SK-N-SH treated with all-trans-retinoic acid at 6 μM for 48 hours (cell line): ENCODE results near the gene SDC3.

Experiments
- ATAC-seq: fragments of 200-7000 bp; cut with Tn5 transposase; 3 replicates; pipeline ENCODE4 v1.9.1; 2020; ENCODE audit warnings: mild to moderate bottlenecking, moderate library complexity
- ARNTL ChIP-seq: fragments of 450-650 bp; formaldehyde crosslinking; IDR thresholded peaks from 2 replicates; pipeline ENCODE4 v1.5.0; 2020; ENCODE audit warnings: low read depth, mild to moderate bottlenecking, moderate library complexity, borderline replicate concordance
- BACH2 ChIP-seq: fragments of 250-450 bp; sonication (Bioruptor Pico); IDR thresholded peaks from 2 replicates; pipeline ENCODE4 v1.9.0; 2021; ENCODE audit warnings: mild to moderate bottlenecking, borderline replicate concordance
- CREB5 ChIP-seq: fragments of 250-450 bp; sonication (Bioruptor Pico); IDR thresholded peaks from 2 replicates; pipeline ENCODE4 v1.5.1; 2020; ENCODE audit warnings: low read depth, mild to moderate bottlenecking, moderate library complexity
- CSDC2 ChIP-seq: fragments of 250-450 bp; sonication (Bioruptor Pico); IDR thresholded peaks from 2 replicates; pipeline ENCODE4 v1.5.0; 2020; ENCODE audit warnings: mild to moderate bottlenecking, moderate library complexity
- CSRNP3 ChIP-seq: fragments of 250-450 bp; sonication (Bioruptor Pico); IDR thresholded peaks from 2 replicates; pipeline ENCODE4 v1.5.1; 2021; ENCODE audit warnings: mild to moderate bottlenecking, moderate library complexity
- GLIS3 ChIP-seq: fragments of 250-450 bp; sonication (Bioruptor Pico); IDR thresholded peaks from 2 replicates; pipeline ENCODE4 v1.5.0; 2020; ENCODE audit warnings: mild to moderate bottlenecking, moderate library complexity
- ISL1 ChIP-seq: fragments of 250-450 bp; sonication (Bioruptor Pico); IDR thresholded peaks from 2 replicates; pipeline ENCODE4 v2.1.2; 2022; ENCODE audit warnings: mild to moderate bottlenecking, moderate library complexity
- OSR1 ChIP-seq: fragments of 250-450 bp; sonication (Bioruptor Pico); IDR thresholded peaks from 2 replicates; pipeline ENCODE4 v1.8.0; 2022; ENCODE audit warnings: moderate library complexity, mild to moderate bottlenecking, inconsistent platforms
- POU6F1 ChIP-seq: fragments of 250-450 bp; sonication (Bioruptor Pico); IDR thresholded peaks from 2 replicates; pipeline ENCODE4 v1.8.0; 2021; ENCODE audit warnings: low read depth, mild to moderate bottlenecking, moderate library complexity, borderline replicate concordance
- PPARA ChIP-seq: fragments of 250-450 bp; sonication (Bioruptor Pico); IDR thresholded peaks from 2 replicates; pipeline ENCODE4 v1.5.0; 2020; ENCODE audit warnings: mild to moderate bottlenecking, borderline replicate concordance
- RARB ChIP-seq: fragments of 250-450 bp; sonication (Bioruptor Pico); IDR thresholded peaks from 2 replicates; pipeline ENCODE4 v1.8.0; 2021; ENCODE audit warnings: mild to moderate bottlenecking, moderate library complexity
- SNAI2 ChIP-seq: fragments of 250-450 bp; sonication (Bioruptor Pico); IDR thresholded peaks from 2 replicates; pipeline ENCODE4 v1.5.0; 2020; ENCODE audit warnings: mild to moderate bottlenecking, moderate library complexity
- TCF4 ChIP-seq: fragments of 250-450 bp; sonication (Bioruptor Pico); IDR thresholded peaks from 2 replicates; pipeline ENCODE4 v1.8.0; 2021; ENCODE audit warnings: mild to moderate bottlenecking, moderate library complexity, borderline replicate concordance
- TOX ChIP-seq: fragments of 250-450 bp; sonication (Bioruptor Pico); IDR thresholded peaks from 2 replicates; pipeline ENCODE4 v1.8.0; 2021; ENCODE audit warnings: mild to moderate bottlenecking, moderate library complexity, borderline replicate concordance
- ZC3H10 ChIP-seq: fragments of 250-450 bp; sonication (Bioruptor Pico); IDR thresholded peaks from 2 replicates; pipeline ENCODE4 v1.5.1; 2021; ENCODE audit warnings: mild to moderate bottlenecking, moderate library complexity
- ZFP3 ChIP-seq: fragments of 250-450 bp; sonication (Bioruptor Pico); IDR thresholded peaks from 2 replicates; pipeline ENCODE4 v1.5.0; 2020; ENCODE audit warnings: mild to moderate bottlenecking, moderate library complexity
- ZFP30 ChIP-seq: fragments of 450-650 bp; formaldehyde crosslinking; IDR thresholded peaks from 2 replicates; pipeline ENCODE4 v1.5.0; 2022; ENCODE audit warnings: mild to moderate bottlenecking, moderate library complexity
- ZNF565 ChIP-seq: fragments of 450-650 bp; formaldehyde crosslinking; conservative IDR thresholded peaks from 2 replicates; pipeline ENCODE4 v1.5.0; 2020; ENCODE audit warnings: low read depth, mild to moderate bottlenecking, moderate library complexity
- ZNF70 ChIP-seq: fragments of 450-650 bp; formaldehyde crosslinking; IDR thresholded peaks from 2 replicates; pipeline ENCODE4 v1.5.0; 2020; ENCODE audit warnings: mild to moderate bottlenecking, moderate library complexity
- ZNF8 ChIP-seq: fragments of 450-650 bp; formaldehyde crosslinking; IDR thresholded peaks from 2 replicates; pipeline ENCODE4 v1.5.0; 2020; ENCODE audit warnings: mild to moderate bottlenecking, moderate library complexity
- TF ChIP-seq, protein P1 (sequence below): fragments of 250-450 bp; sonication (Bioruptor Pico); IDR thresholded peaks from 2 replicates; pipeline ENCODE4 v1.8.0; 2020; ENCODE audit warnings: mild to moderate bottlenecking, moderate library complexity, borderline replicate concordance
- TF ChIP-seq, protein P2 (sequence below): fragments of 250-450 bp; sonication (Bioruptor Pico); IDR thresholded peaks from 2 replicates; pipeline ENCODE4 v1.5.0; 2020; ENCODE audit warnings: mild to moderate bottlenecking, moderate library complexity

Gene SDC3

DNA sequence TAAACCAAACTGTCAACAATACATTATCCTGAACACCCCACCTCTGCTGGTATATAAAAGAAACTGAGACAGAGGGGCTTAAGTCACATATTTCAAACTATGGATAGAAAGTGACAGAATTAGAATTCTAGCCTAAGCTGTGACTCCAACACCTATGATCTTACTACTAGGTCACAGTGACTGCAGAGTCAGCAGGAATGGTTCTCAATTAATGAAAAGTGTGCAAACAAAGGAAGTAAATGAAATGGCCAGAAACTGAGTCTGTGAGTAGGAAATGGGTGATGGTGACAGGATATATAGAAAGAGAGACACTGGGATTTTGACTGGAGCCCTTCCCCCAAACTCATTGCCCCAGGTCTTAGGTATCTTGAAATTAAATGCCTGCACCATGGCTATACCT lies 38.7 kb upstream of the SDC3 start:
- no peak for TF ChIP-seq OSR1
- no peak for TF ChIP-seq ZNF565 (CRISPR knock-in tag)
- TF ChIP-seq SNAI2 (CRISPR knock-in tag), result no peak
- TF ChIP-seq ZC3H10, result no peak
- TF ChIP-seq ZNF8 (CRISPR knock-in tag), result no peak
- no peak for TF ChIP-seq PPARA (CRISPR knock-in tag)
- no peak for TF ChIP-seq GLIS3 (CRISPR knock-in tag)
- TF ChIP-seq BACH2, result no peak
- TF ChIP-seq ZFP30, result no peak
- TF ChIP-seq CREB5 (CRISPR knock-in tag), result no peak
- TF ChIP-seq ARNTL (CRISPR knock-in tag), result no peak
- TF ChIP-seq TCF4, result no peak
- TF ChIP-seq TOX (CRISPR knock-in tag), result no peak
- TF ChIP-seq, protein P1, sequence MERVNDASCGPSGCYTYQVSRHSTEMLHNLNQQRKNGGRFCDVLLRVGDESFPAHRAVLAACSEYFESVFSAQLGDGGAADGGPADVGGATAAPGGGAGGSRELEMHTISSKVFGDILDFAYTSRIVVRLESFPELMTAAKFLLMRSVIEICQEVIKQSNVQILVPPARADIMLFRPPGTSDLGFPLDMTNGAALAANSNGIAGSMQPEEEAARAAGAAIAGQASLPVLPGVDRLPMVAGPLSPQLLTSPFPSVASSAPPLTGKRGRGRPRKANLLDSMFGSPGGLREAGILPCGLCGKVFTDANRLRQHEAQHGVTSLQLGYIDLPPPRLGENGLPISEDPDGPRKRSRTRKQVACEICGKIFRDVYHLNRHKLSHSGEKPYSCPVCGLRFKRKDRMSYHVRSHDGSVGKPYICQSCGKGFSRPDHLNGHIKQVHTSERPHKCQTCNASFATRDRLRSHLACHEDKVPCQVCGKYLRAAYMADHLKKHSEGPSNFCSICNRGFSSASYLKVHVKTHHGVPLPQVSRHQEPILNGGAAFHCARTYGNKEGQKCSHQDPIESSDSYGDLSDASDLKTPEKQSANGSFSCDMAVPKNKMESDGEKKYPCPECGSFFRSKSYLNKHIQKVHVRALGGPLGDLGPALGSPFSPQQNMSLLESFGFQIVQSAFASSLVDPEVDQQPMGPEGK (CRISPR knock-in tag), result no peak
- TF ChIP-seq POU6F1 (CRISPR knock-in tag), result no peak
- no peak for TF ChIP-seq ZNF70 (CRISPR knock-in tag)
- no peak for TF ChIP-seq ZFP3 (CRISPR knock-in tag)
- no peak for TF ChIP-seq CSRNP3 (CRISPR knock-in tag)
- TF ChIP-seq CSDC2 (CRISPR knock-in tag), result no peak
- TF ChIP-seq RARB (CRISPR knock-in tag), result no peak
- no peak for ATAC-seq

GRCh38 chr1:30942326-30942963 lies 33.9 kb upstream of the SDC3 start:
- no peak for TF ChIP-seq POU6F1 (CRISPR knock-in tag)
- no peak for TF ChIP-seq ZC3H10
- ATAC-seq, result no peak

GRCh38 chr1:30940541-30940940 lies 32.0 kb upstream of the SDC3 start:
- no peak for ATAC-seq
- TF ChIP-seq BACH2 (no peak), ZFP3 (CRISPR knock-in tag) (no peak), ZNF70 (CRISPR knock-in tag) (no peak), POU6F1 (CRISPR knock-in tag) (no peak), CSDC2 (CRISPR knock-in tag) (no peak), CSRNP3 (CRISPR knock-in tag) (no peak), GLIS3 (CRISPR knock-in tag) (no peak), ZC3H10 (no peak), ZNF8 (CRISPR knock-in tag) (no peak), ISL1 (CRISPR knock-in tag) (no peak), TCF4 (no peak), ZNF565 (CRISPR knock-in tag) (no peak)
- TF ChIP-seq, protein P2, sequence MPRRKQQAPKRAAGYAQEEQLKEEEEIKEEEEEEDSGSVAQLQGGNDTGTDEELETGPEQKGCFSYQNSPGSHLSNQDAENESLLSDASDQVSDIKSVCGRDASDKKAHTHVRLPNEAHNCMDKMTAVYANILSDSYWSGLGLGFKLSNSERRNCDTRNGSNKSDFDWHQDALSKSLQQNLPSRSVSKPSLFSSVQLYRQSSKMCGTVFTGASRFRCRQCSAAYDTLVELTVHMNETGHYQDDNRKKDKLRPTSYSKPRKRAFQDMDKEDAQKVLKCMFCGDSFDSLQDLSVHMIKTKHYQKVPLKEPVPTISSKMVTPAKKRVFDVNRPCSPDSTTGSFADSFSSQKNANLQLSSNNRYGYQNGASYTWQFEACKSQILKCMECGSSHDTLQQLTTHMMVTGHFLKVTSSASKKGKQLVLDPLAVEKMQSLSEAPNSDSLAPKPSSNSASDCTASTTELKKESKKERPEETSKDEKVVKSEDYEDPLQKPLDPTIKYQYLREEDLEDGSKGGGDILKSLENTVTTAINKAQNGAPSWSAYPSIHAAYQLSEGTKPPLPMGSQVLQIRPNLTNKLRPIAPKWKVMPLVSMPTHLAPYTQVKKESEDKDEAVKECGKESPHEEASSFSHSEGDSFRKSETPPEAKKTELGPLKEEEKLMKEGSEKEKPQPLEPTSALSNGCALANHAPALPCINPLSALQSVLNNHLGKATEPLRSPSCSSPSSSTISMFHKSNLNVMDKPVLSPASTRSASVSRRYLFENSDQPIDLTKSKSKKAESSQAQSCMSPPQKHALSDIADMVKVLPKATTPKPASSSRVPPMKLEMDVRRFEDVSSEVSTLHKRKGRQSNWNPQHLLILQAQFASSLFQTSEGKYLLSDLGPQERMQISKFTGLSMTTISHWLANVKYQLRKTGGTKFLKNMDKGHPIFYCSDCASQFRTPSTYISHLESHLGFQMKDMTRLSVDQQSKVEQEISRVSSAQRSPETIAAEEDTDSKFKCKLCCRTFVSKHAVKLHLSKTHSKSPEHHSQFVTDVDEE (CRISPR knock-in tag), result no peak
